Vagina (tissue), 2 donors: ENCODE data around the gene VSIG10L.

Source experiments
- POLR2A ChIP-seq, 2 donors: fragments of 450-650 bp; IDR thresholded peaks; one replicate each; pipeline ENCODE4 v1.6.1; 2017; ENCODE audit warnings: antibody characterized with exemption in 2 of 2, mild to moderate bottlenecking in 2 of 2, moderate library complexity in 2 of 2
- POLR2AphosphoS5 ChIP-seq, 2 donors: sonication (generic); formaldehyde crosslinking; IDR thresholded peaks; one replicate each; pipeline ENCODE4 v1.9.0; 2017; ENCODE audit warnings: antibody characterized with exemption in 2 of 2, mild to moderate bottlenecking in 2 of 2, low read depth in 1 of 2; ENCODE audit not compliant: insufficient read depth in 1 of 2
- TF ChIP-seq, protein P1 (sequence below), 3 experiments: fragments of 450-650 bp in 2 of 3; fragments of 200-600 bp in 1 of 3; sonication (generic) in 1 of 3; IDR thresholded peaks; one replicate each; pipeline ENCODE4 v1.5.1; 2017 to 2019; ENCODE audit warnings: antibody characterized with exemption in 3 of 3, mild to moderate bottlenecking in 2 of 3, moderate library complexity in 2 of 3

GRCh38 chr19:51342631-51343569 is 961 bp upstream of the VSIG10L start:
- no peak for TF ChIP-seq POLR2AphosphoS5 (IDR thresholded peaks at IDR 0.05; ENCODE audit: insufficient read depth in 1 of 2, low read depth in 1 of 2)
- TF ChIP-seq, protein P1, sequence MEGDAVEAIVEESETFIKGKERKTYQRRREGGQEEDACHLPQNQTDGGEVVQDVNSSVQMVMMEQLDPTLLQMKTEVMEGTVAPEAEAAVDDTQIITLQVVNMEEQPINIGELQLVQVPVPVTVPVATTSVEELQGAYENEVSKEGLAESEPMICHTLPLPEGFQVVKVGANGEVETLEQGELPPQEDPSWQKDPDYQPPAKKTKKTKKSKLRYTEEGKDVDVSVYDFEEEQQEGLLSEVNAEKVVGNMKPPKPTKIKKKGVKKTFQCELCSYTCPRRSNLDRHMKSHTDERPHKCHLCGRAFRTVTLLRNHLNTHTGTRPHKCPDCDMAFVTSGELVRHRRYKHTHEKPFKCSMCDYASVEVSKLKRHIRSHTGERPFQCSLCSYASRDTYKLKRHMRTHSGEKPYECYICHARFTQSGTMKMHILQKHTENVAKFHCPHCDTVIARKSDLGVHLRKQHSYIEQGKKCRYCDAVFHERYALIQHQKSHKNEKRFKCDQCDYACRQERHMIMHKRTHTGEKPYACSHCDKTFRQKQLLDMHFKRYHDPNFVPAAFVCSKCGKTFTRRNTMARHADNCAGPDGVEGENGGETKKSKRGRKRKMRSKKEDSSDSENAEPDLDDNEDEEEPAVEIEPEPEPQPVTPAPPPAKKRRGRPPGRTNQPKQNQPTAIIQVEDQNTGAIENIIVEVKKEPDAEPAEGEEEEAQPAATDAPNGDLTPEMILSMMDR (IDR thresholded peaks at IDR 0.05), result no peak
- no peak for TF ChIP-seq POLR2A (IDR thresholded peaks at IDR 0.05)
